Ishikawa (cell line): ENCODE data around the gene CYB561.
A peak's percentile ranks its signal among the peaks of the same experiment; 100 is the strongest.

Experiments used
- CEBPB ChIP-seq: IDR thresholded peaks from 2 replicates; pipeline ENCODE4 v1.6.1; 2012
- EP300 ChIP-seq: IDR thresholded peaks from 2 replicates; pipeline ENCODE4 v1.6.1; 2012; ENCODE audit warnings: borderline replicate concordance
- NFIC ChIP-seq: IDR thresholded peaks from 2 replicates; pipeline ENCODE4 v1.6.1; 2012
- TEAD4 ChIP-seq: IDR thresholded peaks from 2 replicates; pipeline ENCODE4 v1.6.1; 2012
- USF1 ChIP-seq: IDR thresholded peaks from 2 replicates; pipeline ENCODE4 v1.6.1; 2012
- YY1 ChIP-seq: IDR thresholded peaks from 2 replicates; pipeline ENCODE4 v1.6.1; 2012; ENCODE audit warnings: low read depth
- TF ChIP-seq, protein P1 (sequence below): IDR thresholded peaks from 2 replicates; pipeline ENCODE4 v1.6.1; 2012; ENCODE audit warnings: low read depth, mild to moderate bottlenecking

- TF ChIP-seq YY1 (no peak), TEAD4 (no peak), NFIC (no peak), USF1 (peak; percentile 69), EP300 (no peak), CEBPB (no peak)
- TF ChIP-seq, protein P1, sequence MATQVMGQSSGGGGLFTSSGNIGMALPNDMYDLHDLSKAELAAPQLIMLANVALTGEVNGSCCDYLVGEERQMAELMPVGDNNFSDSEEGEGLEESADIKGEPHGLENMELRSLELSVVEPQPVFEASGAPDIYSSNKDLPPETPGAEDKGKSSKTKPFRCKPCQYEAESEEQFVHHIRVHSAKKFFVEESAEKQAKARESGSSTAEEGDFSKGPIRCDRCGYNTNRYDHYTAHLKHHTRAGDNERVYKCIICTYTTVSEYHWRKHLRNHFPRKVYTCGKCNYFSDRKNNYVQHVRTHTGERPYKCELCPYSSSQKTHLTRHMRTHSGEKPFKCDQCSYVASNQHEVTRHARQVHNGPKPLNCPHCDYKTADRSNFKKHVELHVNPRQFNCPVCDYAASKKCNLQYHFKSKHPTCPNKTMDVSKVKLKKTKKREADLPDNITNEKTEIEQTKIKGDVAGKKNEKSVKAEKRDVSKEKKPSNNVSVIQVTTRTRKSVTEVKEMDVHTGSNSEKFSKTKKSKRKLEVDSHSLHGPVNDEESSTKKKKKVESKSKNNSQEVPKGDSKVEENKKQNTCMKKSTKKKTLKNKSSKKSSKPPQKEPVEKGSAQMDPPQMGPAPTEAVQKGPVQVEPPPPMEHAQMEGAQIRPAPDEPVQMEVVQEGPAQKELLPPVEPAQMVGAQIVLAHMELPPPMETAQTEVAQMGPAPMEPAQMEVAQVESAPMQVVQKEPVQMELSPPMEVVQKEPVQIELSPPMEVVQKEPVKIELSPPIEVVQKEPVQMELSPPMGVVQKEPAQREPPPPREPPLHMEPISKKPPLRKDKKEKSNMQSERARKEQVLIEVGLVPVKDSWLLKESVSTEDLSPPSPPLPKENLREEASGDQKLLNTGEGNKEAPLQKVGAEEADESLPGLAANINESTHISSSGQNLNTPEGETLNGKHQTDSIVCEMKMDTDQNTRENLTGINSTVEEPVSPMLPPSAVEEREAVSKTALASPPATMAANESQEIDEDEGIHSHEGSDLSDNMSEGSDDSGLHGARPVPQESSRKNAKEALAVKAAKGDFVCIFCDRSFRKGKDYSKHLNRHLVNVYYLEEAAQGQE: no peak
Observed at GRCh38 chr17:63387656-63388340, 58.3 kb downstream of the CYB561 start.
